GM20000 (cell line): ENCODE measurements around the gene TNXB.
"Not testable (repeated sequence)": the region's sequence is repeated elsewhere in the genome, so short reads cannot be mapped to it uniquely, and the experiment has no call there.

Experiments used
- DNase-seq: peaks from one replicate; pipeline ENCODE4 v3.0.0; 2012; ENCODE audit warnings: low spot score

TNXB gene

GRCh38 chr6:32038878-32039277, 70.3 kb downstream of the TNXB start:
- not testable (repeated sequence) for DNase-seq

- DNase-seq = not testable (repeated sequence)
These were observed 71.3 kb downstream of the TNXB start, which contains the start of gene CYP21A2 for GRCh38 chr6:32037598-32038524. CYP21A2 (plus strand) TSS chr6:32038415; CDS start chr6:32038423, 8 bp downstream.

DNA sequence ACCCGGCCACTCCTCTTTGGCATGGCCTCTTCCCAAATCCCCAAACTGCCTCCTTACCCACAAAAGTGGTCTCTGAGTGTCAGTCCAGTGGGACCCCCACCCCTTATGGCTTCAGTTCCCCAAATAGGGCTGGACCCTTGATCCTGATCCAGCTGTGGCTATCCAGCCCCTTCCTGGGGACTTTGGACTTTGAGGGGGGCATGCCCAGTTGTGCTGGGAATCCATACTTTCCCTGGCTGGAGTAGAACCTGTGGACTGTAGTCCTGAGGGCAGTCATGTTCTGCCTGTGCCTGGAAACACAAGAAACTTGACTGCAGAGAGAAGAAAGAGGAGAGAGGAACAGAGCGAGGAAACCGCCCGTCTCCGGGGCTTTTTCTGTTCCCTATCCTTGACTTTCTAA, 72.0 kb downstream of the TNXB start:
- DNase-seq = not testable (repeated sequence)

DNA sequence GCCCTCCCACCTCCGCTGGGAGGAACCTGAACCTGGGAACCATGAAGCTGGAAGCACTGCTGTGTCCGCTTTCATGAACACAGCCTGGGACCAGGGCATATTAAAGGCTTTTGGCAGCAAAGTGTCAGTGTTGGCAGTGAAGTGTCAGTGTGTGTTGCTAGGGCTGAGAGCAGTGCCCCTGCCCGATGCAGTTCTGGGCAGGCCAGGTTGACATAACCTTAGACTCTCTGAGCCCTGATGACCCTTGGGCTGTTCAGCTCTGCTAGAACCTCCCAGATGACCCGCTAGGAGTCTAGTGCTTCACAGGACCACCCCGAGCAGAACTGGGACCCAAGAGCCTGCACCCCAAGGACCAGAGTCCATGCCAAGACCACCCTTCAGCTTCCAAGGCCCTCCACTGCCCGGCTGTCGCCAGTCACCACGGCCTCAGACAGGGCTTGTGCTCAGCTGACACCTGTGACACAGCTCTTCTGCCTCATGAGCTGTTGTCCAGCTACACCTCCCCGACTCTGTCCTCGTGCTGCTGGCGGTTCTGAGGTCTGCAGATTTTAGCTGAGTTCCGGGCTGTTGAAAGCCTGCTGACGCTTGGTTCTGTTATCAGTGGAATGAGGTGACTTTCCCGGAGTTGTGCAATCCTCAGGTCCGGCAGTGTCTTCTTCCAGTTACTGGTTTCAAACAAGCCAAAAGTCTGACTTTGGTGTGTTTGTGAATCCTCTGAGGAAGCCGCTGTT, 73.7 kb downstream of the TNXB start:
- DNase-seq = not testable (repeated sequence)

GRCh38 chr6:32029553-32029952, 79.6 kb downstream of the TNXB start:
- not testable (repeated sequence) for DNase-seq

DNA sequence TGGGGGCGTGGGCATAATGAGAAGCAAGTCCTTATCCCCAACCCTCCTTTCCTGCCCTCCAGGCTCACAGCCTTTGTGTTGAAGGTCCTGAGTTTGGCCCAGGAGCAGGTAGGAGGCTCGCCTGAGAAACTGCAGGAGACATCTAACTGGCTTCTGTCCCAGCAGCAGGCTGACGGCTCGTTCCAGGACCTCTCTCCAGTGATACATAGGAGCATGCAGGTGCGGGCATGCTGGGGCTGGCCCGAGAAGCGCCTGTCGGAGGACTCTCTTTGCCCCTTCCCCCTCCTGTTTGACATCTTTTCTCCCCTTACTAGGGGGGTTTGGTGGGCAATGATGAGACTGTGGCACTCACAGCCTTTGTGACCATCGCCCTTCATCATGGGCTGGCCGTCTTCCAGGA, 80.5 kb downstream of the TNXB start:
- not testable (repeated sequence) for DNase-seq

DNA sequence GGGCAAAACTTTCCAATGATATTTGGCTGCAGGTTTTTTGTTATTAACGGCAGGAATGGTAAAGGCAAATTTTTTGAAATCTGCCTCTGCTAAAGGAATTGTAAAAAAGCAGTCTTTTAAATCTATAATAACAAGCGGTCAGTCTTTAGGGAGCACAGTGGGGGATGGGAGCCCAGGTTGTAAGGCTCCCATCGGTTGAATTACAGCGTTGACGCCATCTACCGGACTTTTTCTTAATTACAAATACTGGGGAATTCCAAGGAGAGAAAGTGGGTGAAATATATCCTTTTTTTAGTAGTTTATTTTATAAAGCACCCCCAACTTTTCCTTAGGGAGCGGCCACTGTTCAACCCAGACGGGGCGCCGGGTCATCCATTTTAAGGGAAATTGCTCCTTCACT, 87.0 kb downstream of the TNXB start:
- DNase-seq = not testable (repeated sequence)

DNA sequence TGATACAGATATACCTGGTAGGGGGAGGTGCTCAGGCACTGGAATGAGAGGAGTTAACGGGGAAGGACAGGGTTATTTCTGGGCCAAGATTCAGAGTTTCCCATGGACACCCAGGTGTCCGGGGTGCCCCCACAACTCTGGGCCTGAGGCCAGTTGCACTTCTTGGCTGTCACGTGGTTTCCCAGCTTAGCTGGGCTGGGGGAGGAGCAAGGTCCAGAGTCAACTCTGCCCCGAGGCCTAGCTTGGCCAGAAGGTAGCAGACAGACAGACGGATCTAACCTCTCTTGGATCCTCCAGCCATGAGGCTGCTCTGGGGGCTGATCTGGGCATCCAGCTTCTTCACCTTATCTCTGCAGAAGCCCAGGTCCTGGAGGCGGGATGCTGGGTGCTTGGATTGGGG, 94.6 kb downstream of the TNXB start, which contains the start of gene C4B:
Gene C4B (plus strand): TSS at position 249 of the 400 bp plus-strand sequence. CDS start 51 bp downstream, at position 300.
- not testable (repeated sequence) for DNase-seq

GRCh38 chr6:32013738-32014137, 95.4 kb downstream of the TNXB start:
- not testable (repeated sequence) for DNase-seq

DNA sequence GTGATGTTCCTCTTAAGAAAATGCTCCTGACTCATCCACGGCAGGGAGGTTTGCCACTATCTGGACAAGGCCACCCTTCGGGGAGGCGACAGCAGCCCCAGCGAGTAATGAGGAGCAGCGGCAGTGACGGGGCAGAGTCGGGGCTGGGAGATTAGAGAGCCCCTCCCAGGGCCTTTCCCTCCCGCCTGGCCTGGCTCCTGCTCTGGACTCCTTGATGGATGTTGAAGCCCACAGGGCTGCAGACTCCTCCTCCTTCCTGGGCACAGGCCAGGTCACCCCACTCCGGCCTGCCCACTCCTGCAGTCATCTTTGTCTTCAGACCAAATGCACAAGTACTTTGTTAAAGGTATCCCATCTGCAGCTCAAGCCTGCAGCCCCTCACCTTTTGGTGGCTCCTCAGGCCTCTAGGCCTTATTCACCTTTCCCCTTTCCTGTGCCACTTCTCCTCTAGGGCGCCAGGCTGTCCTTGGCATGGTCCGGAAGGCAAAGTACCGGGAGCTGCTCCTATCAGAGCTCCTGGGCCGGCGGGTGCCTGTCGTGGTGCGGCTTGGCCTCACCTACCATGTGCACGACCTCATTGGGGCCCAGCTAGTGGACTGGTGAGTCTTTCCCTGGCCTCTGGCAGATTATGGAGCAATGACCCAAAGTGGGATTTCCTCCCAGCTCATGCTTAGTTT, 96.1 kb downstream of the TNXB start:
- not testable (repeated sequence) for DNase-seq

- peak; percentile 1 for DNase-seq
These were observed 98.1 kb downstream of the TNXB start for GRCh38 chr6:32010856-32011530.

DNA sequence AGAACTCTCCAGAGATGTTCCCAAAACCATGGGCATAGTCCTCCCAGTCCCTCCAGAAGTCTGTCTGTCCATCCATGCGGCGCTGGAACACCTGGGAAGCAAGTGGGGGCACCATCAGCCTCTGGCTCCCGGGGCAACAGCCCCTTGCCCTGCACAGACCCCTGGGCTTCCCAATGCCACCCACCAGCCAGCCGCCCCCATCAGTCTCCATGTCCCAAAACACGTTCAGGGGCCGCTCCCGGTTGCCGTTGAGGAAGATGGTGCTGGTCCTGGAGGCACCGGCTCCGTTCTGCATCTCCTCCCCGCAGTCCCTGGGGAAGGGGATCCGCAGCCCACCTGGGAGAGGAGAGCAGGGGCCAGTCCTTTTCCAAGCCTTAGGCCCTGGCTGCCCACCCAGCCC, 99.6 kb downstream of the TNXB start:
- DNase-seq = not testable (repeated sequence)

- DNase-seq = peak; percentile 2
These were observed 100.5 kb downstream of the TNXB start for GRCh38 chr6:32008616-32009015.

DNA sequence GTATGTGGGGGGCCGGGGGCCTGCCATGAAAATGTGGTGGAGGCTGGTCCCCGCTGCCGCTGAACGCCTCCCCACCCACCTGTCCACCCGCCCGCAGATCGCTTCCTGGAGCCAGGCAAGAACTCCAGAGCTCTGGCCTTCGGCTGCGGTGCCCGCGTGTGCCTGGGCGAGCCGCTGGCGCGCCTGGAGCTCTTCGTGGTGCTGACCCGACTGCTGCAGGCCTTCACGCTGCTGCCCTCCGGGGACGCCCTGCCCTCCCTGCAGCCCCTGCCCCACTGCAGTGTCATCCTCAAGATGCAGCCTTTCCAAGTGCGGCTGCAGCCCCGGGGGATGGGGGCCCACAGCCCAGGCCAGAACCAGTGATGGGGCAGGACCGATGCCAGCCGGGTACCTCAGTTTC, 101.1 kb downstream of the TNXB start:
- DNase-seq = not testable (repeated sequence)

DNA sequence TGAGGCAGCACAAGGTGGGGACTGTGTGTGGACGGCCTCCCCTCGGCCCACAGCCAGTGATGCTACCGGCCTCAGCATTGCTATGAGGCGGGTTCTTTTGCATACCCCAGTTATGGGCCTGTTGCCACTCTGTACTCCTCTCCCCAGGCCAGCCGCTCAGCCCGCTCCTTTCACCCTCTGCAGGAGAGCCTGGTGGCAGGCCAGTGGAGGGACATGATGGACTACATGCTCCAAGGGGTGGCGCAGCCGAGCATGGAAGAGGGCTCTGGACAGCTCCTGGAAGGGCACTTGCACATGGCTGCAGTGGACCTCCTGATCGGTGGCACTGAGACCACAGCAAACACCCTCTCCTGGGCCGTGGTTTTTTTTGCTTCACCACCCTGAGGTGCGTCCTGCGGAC, 102.1 kb downstream of the TNXB start:
- not testable (repeated sequence) for DNase-seq

- DNase-seq = peak; percentile 0
These were observed 103.1 kb downstream of the TNXB start for GRCh38 chr6:32005991-32006529.

GRCh38 chr6:32005538-32005880, 103.6 kb downstream of the TNXB start:
- DNase-seq = not testable (repeated sequence)

DNA sequence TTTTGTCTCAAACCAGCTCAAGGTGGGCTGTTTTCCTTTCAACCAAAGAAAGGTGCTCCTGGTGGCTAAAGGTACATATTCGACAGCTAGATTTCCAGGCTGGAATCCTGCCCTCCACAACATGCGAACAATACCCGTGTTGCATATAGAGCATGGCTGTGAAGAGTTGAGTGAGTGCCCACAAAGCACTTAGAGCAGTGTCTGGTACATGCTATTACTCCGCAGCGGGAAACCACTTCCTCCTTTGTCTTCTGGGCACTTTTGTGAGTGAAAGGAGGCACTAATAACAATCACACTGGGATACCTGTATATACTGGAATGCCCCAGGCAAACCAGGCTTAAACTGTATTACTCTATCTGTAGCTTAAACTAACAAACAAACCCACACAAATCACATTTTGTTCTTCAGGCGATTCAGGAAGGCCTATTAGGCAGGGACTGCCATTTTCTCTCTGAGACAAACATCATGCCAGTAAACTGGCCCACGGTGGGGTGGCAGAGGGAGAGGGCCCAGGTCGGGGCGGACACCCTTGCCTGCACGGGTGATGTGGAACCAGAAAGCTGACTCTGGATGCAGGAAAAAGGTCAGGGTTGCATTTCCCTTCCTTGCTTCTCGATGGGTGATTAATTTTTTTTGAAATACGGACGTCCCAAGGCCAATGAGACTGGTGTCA, 104.1 kb downstream of the TNXB start:
- not testable (repeated sequence) for DNase-seq

GRCh38 chr6:32004393-32004792, 104.7 kb downstream of the TNXB start:
- DNase-seq = not testable (repeated sequence)

- not testable (repeated sequence) for DNase-seq
These were observed 105.8 kb downstream of the TNXB start for GRCh38 chr6:32003301-32003700.
